ENCODE measurements around the gene MFAP2.

DNA sequence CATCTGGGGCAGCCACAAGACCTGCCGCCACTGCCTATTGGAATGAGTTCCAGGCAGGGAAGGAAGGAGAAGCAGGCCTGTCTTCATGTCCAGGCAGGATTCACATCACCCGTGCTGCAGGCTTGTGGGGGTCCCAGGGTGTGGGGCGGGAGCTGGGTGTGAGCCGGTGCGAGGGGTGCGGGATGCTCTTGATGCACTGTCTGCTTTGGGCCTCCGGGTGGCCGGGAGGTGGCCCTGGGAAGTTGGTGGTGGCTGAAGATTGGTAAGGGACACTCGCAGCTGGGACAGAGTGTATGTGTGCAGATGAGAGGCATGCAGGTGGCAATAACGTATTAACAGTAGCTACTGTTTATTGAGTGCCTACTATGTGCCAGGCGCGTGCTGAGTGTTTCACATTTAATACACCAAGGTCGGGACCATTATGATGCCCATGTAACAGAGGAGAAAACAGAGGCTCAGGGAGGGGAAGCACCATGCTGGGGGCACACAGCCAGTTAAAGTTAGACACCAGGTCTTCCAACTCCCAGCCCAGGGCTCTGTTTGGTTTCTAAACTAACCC lies 55.4 kb downstream of the MFAP2 start:
- TF ChIP-seq, protein P1, sequence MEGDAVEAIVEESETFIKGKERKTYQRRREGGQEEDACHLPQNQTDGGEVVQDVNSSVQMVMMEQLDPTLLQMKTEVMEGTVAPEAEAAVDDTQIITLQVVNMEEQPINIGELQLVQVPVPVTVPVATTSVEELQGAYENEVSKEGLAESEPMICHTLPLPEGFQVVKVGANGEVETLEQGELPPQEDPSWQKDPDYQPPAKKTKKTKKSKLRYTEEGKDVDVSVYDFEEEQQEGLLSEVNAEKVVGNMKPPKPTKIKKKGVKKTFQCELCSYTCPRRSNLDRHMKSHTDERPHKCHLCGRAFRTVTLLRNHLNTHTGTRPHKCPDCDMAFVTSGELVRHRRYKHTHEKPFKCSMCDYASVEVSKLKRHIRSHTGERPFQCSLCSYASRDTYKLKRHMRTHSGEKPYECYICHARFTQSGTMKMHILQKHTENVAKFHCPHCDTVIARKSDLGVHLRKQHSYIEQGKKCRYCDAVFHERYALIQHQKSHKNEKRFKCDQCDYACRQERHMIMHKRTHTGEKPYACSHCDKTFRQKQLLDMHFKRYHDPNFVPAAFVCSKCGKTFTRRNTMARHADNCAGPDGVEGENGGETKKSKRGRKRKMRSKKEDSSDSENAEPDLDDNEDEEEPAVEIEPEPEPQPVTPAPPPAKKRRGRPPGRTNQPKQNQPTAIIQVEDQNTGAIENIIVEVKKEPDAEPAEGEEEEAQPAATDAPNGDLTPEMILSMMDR (conservative IDR thresholded peaks at IDR 0.05; ENCODE audit: low read depth, low read length): 0 out of 2 replicates have a peak, but pooled peaks have one; percentile 10
- no peak for TF ChIP-seq EZH2 (IDR thresholded peaks at IDR 0.05; ENCODE audit: borderline replicate concordance, low read depth, low read length, poor library complexity, severe bottlenecking)

Measured in A673 (cell line).